ENCODE data around the gene NAIF1.
"Not testable (repeated sequence)": the region's sequence is repeated elsewhere in the genome, so short reads cannot be mapped to it uniquely, and the experiment has no call there.

NAIF1 gene

DNA sequence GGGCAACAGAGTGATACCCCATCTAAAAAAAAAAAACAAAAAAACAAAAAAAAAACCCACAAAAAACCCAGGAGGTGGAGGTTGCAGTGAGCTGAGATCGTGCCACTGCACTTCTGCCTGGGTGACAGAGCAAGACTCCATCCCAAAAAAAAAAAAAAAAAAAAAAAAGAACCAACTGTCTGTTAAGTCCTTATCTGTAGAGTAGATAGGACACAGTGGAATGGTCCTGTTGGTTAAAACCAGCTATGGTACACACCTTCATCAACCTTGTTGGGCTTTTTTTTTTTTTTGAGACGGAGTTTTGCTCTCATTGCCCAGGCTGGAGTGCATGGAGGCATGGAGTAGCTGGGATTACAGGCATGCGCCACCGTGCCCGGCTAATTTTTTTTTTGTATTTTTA is 13.1 kb upstream of the NAIF1 start:
- TF ChIP-seq, protein P1, sequence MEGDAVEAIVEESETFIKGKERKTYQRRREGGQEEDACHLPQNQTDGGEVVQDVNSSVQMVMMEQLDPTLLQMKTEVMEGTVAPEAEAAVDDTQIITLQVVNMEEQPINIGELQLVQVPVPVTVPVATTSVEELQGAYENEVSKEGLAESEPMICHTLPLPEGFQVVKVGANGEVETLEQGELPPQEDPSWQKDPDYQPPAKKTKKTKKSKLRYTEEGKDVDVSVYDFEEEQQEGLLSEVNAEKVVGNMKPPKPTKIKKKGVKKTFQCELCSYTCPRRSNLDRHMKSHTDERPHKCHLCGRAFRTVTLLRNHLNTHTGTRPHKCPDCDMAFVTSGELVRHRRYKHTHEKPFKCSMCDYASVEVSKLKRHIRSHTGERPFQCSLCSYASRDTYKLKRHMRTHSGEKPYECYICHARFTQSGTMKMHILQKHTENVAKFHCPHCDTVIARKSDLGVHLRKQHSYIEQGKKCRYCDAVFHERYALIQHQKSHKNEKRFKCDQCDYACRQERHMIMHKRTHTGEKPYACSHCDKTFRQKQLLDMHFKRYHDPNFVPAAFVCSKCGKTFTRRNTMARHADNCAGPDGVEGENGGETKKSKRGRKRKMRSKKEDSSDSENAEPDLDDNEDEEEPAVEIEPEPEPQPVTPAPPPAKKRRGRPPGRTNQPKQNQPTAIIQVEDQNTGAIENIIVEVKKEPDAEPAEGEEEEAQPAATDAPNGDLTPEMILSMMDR (IDR thresholded peaks at IDR 0.05; ENCODE audit: low read depth, low read length) = no peak
- Histone ChIP-seq H3K36me3 (peaks cover 26% of the 10 kb centered on the region), H3K4me1 (peaks cover 23% of the 10 kb centered on the region), H3K4me3 (ENCODE audit: low read depth, low read length) (no peak overlapping the region), H3K27me3 (no peaks in the 10 kb centered on the region), H3K9me3 (no peaks in the 10 kb centered on the region)
- no peak for DNase-seq

DNA sequence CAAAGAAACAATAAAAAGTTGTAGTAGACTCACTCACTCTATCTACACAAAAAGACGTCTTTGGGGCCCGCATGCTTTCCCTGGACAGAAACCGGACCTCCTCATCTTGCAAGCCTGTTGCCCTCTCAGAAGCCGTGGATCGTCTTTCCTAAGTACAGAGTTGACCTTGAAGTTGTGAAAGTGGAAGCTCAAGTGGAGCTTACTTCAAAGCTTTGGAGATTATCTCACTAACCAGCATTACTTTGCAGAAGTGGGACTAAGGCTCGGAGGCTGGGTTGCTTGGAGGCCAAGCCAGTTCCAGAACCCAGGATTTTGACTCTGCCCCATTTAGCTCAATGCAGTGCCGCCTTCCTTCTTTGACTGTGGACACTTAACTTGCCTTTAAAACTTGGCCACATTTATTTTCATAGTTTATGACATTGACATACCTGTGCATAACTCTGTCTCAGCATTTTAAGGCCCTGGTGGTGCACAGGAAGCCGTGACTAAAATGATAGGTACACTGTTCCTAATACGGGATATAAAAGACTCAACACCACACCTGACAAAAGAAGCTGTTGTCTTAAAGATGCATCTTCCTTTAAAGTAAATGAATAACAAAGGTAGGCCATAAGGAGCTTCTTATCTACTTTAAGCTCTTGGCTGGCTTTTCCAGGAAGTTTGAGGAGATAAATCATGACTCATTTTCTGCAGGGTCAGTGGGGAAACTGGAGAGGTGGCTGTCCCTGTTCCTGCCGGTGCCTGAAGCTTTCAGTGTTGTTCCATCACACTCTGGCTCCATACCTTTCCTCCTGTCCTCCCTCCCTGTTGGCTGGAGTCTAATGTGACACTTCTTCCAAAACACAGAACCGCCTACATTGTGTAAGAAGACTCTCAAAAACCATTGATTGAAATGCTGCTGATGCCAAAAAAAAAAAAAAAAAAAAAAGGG is 11.6 kb upstream of the NAIF1 start:
- TF ChIP-seq, protein P1 (IDR thresholded peaks at IDR 0.05; ENCODE audit: low read depth, low read length) = no peak
- DNase-seq = no peak
- Histone ChIP-seq H3K27me3 (no peaks in the 10 kb centered on the region), H3K4me3 (ENCODE audit: low read depth, low read length) (no peak overlapping the region), H3K4me1 (peaks cover 21% of the 10 kb centered on the region), H3K9me3 (no peaks in the 10 kb centered on the region; the same call in 1 of the 2 replicates), H3K36me3 (peaks cover 34% of the 10 kb centered on the region)

DNA sequence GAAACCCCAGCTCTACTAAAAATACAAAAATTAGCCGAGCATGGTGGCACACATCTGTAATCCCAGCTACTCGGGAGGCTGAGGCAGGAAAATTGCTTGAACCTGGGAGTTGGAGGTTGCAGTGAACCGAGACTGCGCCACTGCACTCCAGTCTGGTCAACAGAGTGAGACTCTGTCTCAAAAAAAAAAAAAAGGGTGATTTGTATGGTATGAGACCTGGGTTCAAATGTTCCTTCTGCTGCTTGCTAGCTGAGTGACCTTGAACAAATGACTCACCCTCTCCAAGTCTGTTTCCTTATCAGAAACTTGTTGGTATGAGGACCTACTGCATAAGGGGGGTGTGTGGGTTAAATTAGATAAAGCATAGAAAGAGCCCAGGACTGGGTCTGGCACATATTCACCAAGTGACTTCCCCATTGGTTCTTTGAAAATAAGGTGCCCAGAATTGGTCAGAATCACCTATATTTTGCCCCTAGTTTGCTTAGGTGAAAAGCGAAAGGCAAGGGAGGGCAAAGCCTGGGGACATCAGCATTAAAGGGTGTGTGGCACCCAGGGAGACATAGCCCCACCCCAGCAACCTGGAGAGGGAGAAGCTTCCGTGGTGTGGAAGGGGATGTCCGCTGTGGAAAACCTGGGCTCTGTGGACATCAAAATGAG is 10.9 kb upstream of the NAIF1 start:
- TF ChIP-seq, protein P1 (IDR thresholded peaks at IDR 0.05; ENCODE audit: low read depth, low read length) = no peak
- Histone ChIP-seq H3K4me1 (peaks cover 23% of the 10 kb centered on the region), H3K27me3 (no peaks in the 10 kb centered on the region), H3K4me3 (ENCODE audit: low read depth, low read length) (no peak overlapping the region), H3K9me3 (no peaks in the 10 kb centered on the region; the same call in 1 of the 2 replicates), H3K36me3 (peaks cover 34% of the 10 kb centered on the region)
- no peak for DNase-seq

DNA sequence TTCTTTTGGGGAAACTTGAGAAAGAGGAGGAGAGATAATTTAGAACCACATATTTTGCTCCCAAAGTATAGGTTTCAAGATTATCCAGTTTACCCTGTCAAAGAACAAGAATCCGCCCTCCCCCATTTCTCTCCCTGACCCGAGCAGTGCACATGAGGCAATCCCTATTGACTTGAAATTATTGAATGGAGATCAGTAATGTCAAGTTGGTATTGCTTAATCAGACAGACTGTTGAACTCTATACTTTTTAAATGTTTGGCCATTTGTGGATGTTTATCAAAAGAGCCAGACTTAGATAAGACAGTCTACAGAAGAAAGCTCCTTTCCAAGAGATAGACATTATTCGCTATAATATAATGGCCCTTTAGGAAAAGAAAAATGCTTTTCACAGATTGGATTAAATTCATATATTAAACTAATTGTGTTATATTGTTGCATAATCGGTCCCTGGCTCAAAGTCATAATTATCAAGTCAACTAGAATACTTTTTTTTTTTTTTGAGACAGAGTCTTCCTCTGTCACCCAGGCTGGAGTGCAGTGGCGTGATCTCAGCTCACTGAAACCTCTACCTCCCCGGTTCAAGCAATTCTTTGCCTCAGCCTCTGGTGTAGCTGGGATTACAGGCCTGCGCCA is 6.2 kb upstream of the NAIF1 start:
- TF ChIP-seq, protein P1 (IDR thresholded peaks at IDR 0.05; ENCODE audit: low read depth, low read length) = no peak
- H3K4me1 ChIP-seq = peaks cover 18% of the 10 kb centered on the region
- H3K4me3 ChIP-seq (ENCODE audit: low read depth, low read length) = no peak overlapping the region
- H3K36me3 ChIP-seq = peaks cover 28% of the 10 kb centered on the region
- DNase-seq = no peak
- no peaks in the 10 kb centered on the region; the same call in 1 of the 2 replicates for H3K9me3 ChIP-seq
- no peaks in the 10 kb centered on the region for H3K27me3 ChIP-seq

DNA sequence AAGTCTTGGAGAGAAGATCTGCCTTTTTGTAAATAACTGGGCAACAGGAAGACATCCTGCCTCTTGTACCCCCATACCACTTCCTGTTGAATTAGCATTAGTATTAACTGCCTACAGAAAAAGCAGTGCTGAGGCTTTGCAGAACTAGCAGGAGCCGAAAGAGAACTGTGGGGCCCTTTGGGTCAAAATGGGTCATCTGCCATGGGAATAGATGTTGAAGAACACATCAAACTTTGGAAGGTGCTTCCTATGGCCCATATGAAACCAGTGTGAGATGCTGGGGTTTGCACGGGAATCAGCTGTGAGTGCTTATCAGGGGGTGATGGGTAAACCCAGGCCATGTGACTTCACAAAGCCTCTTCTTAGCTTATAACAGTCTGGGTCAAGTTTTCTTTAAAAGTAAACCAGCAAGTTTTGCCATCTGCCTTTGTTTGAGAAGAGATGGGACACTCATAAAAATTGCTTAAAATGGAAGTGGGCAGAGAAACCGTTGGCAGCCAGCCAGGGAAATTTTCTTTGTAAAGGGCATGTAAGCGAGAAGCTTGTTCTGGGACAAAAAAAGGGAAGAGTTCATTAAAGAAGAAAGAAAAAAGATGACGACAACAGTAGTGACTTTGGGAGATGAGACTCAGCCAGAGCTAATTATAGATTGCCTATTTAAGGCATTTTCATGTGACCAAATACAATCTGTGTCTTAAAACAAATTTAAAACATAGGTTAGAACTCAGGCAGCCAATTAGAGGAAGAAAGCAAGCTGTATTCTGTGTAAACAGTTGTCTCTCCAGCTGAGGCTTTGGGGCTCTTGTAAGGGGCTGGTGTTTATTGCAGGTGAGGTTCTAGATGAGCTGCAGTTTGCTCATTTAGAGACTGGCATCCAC is 5.3 kb upstream of the NAIF1 start:
- H3K9me3 ChIP-seq = no peaks in the 10 kb centered on the region; the same call in 1 of the 2 replicates
- DNase-seq = peak; percentile 53
- TF ChIP-seq, protein P1 (IDR thresholded peaks at IDR 0.05; ENCODE audit: low read depth, low read length) = no peak
- peaks cover 14% of the 10 kb centered on the region for H3K4me1 ChIP-seq
- H3K27me3 ChIP-seq = no peaks in the 10 kb centered on the region
- H3K36me3 ChIP-seq = peaks cover 28% of the 10 kb centered on the region
- H3K4me3 ChIP-seq (ENCODE audit: low read depth, low read length) = no peak overlapping the region

DNA sequence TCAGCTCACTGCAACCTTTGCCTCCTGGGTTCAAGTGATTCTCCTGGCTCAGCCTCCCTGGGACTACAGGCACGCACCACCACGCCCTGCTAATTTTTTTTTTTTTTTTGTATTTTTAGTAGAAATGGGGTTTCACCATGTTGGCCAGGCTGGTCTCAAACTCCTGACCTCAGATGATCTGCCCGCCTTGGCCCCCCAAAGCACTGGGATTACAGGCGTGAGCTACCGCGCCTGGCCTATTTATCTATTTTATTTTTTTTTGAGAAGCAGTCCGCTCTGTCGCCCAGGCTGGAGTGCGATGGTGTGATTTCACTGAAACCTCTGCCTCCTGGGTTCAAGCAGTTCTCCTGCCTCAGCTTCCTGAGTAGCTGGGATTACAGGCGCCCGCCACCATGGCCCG is 4.4 kb upstream of the NAIF1 start:
- not testable (repeated sequence) for H3K9me3 ChIP-seq; DNase-seq; H3K4me3 ChIP-seq (ENCODE audit: low read depth, low read length); H3K27me3 ChIP-seq
- Histone ChIP-seq H3K36me3 (peaks cover 22% of the 10 kb centered on the region), H3K4me1 (peaks cover 19% of the 10 kb centered on the region)

All from BE2C (cell line).